Measurements from ENCODE around the gene GCK. TPM values are rescaled to one million over a fixed set of nuclear protein-coding genes. Genes with fewer than 3 reads are reported as not detected.

Gene GCK
- total and polyA plus RNA-seq, 2 of the 13 experiments (the other 11 are each of a cell fraction or from before 2014, with no cell fraction given) = not detected

- TF ChIP-seq ZNF407 (CRISPR knock-in tag; IDR thresholded peaks at IDR 0.05; ENCODE audit: not compliant biosample characterization) (no peak), CREB1 (IDR thresholded peaks at IDR 0.05) (peak; percentile 85), CREB1 (CRISPR knock-in tag; IDR thresholded peaks at IDR 0.05) (peak; percentile 79; the same call in 1 of the 2 replicates), PLRG1 (conservative IDR thresholded peaks at IDR 0.05) (no peak), ZKSCAN1 (IDR thresholded peaks at IDR 0.05; ENCODE audit: low read length) (no peak), BORCS8-MEF2B (CRISPR knock-in tag; IDR thresholded peaks at IDR 0.05) (peak; percentile 50; the same call in 1 of the 2 replicates), ZNF354B (CRISPR knock-in tag; IDR thresholded peaks at IDR 0.05) (no peak), ZNF709 (CRISPR knock-in tag; IDR thresholded peaks at IDR 0.05) (peak; percentile 92; the same call in 1 of the 2 replicates)
- TF ChIP-seq, protein P1, sequence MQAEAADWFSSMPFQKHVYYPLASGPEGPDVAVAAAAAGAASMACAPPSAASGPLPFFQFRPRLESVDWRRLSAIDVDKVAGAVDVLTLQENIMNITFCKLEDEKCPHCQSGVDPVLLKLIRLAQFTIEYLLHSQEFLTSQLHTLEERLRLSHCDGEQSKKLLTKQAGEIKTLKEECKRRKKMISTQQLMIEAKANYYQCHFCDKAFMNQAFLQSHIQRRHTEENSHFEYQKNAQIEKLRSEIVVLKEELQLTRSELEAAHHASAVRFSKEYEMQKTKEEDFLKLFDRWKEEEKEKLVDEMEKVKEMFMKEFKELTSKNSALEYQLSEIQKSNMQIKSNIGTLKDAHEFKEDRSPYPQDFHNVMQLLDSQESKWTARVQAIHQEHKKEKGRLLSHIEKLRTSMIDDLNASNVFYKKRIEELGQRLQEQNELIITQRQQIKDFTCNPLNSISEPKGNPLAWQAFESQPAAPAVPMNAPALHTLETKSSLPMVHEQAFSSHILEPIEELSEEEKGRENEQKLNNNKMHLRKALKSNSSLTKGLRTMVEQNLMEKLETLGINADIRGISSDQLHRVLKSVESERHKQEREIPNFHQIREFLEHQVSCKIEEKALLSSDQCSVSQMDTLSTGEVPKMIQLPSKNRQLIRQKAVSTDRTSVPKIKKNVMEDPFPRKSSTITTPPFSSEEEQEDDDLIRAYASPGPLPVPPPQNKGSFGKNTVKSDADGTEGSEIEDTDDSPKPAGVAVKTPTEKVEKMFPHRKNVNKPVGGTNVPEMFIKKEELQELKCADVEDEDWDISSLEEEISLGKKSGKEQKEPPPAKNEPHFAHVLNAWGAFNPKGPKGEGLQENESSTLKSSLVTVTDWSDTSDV (CRISPR knock-in tag; IDR thresholded peaks at IDR 0.05) = peak; percentile 86; the same call in 1 of the 2 replicates
- TF ChIP-seq, protein P2, sequence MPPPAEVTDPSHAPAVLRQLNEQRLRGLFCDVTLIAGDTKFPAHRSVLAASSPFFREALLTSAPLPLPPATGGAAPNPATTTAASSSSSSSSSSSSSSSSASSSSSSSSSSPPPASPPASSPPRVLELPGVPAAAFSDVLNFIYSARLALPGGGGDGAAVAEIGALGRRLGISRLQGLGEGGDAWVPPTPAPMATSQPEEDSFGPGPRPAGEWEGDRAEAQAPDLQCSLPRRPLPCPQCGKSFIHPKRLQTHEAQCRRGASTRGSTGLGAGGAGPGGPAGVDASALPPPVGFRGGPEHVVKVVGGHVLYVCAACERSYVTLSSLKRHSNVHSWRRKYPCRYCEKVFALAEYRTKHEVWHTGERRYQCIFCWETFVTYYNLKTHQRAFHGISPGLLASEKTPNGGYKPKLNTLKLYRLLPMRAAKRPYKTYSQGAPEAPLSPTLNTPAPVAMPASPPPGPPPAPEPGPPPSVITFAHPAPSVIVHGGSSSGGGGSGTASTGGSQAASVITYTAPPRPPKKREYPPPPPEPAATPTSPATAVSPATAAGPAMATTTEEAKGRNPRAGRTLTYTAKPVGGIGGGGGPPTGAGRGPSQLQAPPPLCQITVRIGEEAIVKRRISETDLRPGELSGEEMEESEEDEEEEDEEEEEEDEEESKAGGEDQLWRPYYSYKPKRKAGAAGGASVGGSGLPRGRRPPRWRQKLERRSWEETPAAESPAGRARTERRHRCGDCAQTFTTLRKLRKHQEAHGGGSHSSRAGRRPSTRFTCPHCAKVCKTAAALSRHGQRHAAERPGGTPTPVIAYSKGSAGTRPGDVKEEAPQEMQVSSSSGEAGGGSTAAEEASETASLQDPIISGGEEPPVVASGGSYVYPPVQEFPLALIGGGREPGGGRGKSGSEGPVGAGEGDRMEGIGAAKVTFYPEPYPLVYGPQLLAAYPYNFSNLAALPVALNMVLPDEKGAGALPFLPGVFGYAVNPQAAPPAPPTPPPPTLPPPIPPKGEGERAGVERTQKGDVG (CRISPR knock-in tag; IDR thresholded peaks at IDR 0.05; ENCODE audit: borderline replicate concordance) = no peak
- TF ChIP-seq, protein P3, sequence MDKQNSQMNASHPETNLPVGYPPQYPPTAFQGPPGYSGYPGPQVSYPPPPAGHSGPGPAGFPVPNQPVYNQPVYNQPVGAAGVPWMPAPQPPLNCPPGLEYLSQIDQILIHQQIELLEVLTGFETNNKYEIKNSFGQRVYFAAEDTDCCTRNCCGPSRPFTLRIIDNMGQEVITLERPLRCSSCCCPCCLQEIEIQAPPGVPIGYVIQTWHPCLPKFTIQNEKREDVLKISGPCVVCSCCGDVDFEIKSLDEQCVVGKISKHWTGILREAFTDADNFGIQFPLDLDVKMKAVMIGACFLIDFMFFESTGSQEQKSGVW (CRISPR knock-in tag; IDR thresholded peaks at IDR 0.05; ENCODE audit: borderline replicate concordance) = no peak
Observed at GRCh38 chr7:44123190-44124003, 65.8 kb downstream of the GCK start, which contains the start of gene POLD2 (continued).

All from HepG2 (cell line).